Activated gamma-delta T cell treated with Interleukin-2 at 50 U/mL for 16 hours (primary cell): ENCODE results near the gene VRK3.
"Not testable (repeated sequence)": the region's sequence is repeated elsewhere in the genome, so short reads cannot be mapped to it uniquely, and the experiment has no call there.

ENCODE experiments used
- DNase-seq: peaks from one replicate; pipeline ENCODE4 v3.0.0-alpha.2; 2020

VRK3 gene, protein sequence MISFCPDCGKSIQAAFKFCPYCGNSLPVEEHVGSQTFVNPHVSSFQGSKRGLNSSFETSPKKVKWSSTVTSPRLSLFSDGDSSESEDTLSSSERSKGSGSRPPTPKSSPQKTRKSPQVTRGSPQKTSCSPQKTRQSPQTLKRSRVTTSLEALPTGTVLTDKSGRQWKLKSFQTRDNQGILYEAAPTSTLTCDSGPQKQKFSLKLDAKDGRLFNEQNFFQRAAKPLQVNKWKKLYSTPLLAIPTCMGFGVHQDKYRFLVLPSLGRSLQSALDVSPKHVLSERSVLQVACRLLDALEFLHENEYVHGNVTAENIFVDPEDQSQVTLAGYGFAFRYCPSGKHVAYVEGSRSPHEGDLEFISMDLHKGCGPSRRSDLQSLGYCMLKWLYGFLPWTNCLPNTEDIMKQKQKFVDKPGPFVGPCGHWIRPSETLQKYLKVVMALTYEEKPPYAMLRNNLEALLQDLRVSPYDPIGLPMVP

DNA sequence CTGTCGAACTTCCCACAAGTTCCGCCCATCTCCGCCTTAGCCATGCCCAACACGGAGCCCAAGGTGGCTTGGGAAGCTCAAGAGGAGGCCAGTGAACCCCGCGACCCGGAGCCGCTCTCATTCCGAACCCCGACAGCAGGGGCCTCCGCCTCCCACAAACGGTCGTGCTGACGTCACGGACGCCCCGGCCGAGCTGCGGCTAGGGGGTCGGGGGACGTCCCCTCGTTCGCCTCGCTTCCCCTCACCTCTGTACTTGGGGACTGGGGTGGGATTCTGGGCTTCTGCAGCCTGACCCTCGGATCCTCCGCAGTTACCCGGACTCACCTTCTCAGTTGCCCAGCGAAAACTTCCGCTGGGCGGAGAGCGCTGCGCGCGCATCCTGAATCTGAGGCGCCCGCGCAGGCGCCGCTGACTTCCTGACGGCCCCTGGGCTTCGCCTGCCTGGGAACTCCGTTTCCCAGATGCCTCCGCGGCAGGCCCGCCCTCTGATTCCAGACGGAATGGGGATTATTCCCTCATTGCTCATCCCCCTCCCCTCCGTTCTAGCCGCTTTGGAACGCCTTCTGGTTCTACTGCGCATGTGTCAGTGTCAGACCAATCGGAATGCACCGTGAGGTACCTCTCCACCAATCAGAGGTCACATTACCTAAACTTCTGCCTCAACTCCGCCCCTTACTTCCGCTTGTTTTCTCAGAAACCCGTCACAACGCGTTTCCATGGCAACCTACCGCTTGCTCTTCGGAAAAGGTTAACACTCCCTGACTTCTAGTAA, at the start of gene VRK3:
Gene VRK3 (minus strand): TSS at position 351 of the 772 bp plus-strand sequence. CDS start 9,210 bp downstream, outside the sequence.
- DNase-seq = peak; percentile 97

DNA sequence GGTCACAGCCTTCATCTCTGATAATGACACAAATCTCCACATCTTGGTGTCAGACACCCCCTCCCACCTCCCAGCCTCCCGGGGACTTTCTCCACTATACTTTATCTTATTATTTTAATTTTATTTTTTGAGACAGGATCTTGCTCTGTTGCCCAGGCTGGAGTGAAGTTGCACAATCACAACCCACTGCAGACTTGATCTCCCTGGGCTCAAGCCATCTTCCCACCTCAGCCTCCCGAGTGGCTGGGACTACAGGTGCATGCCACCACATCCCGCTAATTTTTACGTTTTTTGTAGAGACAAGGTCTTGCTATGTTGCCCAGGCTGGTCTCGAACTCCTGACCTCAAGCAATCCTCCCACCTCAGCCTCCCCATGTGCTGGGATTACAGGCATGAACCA, 43.2 kb upstream of the VRK3 start:
- not testable (repeated sequence) for DNase-seq

DNA sequence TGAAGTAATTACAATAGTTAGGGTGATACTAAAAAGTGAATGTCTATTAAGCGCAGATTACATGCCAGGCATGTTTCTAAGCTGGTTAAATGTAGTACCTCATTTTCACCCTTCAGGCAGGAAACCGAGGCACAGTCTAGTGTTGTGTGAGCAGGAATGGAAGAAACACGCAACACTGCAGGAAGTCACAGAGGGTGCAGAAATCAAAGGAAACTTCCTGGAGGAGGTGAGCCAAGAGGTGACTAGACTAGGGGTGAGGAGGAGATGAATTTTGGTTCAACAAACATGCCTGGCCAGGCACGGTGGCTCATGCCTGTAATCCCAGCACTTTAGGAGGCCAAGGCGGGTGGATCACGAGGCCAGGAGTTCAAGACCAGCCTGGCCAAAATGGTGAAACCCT, 42.4 kb upstream of the VRK3 start:
- DNase-seq = no peak

DNA sequence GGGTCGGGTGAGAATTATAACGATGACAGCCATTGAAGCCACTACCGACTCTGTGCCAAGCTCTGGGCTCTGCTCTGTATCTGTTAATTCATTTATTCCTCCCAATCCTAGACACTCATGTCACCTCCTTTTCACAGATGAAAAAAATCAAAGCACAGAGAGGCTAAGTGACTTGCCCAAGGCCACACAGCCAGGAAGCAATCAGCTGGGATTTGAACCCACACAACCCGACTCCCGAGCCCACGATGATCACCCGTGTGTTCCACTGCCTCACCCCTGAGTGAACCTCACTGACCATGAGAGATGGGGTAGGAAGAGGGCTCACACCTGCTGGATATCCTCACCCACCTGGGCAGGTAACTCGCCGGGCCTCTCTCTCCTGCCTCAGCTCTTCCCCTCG, 40.8 kb upstream of the VRK3 start:
- DNase-seq = no peak

DNA sequence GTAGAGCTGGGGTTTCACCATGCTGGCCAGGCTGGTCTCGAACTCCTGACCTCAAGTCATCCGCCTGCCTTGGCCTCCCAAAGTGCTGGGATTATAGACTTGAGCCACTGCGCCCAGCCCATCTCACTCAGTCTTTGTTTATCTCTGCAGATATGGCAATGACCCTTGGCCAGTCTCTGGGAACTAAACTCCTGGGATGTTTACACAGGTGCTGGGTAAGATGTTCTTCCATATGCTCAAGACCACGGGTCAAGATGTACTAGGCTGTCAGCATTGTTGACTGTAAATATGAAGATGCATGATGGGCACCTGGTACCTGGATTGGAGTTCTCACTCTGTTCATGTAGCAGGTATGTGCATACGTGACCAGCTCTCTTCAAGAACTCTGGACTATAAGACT, 36.5 kb upstream of the VRK3 start:
- DNase-seq = no peak

DNA sequence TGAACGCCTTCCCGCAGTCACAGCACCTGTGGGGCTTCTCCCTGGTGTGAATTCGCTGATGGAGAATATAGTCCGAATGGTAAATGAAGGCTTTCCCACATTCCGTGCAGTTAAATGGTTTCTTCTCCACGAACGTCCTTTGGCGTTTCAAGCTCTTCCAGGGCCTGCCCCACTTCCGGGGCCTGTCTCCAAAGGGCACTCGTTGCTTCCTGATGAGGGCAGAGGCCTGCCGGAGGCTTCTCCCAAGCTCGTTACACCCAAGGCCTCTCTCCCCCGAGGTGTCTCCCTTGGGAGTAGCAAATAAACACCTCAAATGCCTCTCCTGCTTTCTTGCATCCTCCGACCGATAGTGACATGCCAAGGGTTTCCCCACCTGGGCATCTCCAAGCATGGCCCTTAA, 34.9 kb upstream of the VRK3 start:
- no peak for DNase-seq

DNA sequence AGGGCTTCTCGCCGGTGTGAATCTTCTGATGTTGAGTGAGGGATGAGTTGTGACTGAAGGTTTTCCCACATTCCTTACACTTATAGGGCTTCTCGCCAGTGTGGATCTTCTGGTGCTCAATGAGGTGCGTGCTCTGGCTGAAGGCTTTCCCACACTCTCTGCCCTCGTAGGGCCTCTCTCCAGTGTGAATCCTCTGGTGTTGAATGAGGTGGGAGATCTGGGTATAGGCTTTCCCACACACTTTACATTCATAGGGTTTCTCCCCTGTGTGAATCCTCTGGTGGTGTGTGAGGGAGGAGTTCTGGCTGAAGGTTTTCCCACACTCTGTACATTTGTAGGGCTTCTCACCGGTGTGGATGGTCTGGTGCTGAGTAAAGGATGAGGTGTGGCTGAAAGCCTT, 33.9 kb upstream of the VRK3 start:
- DNase-seq = no peak

DNA sequence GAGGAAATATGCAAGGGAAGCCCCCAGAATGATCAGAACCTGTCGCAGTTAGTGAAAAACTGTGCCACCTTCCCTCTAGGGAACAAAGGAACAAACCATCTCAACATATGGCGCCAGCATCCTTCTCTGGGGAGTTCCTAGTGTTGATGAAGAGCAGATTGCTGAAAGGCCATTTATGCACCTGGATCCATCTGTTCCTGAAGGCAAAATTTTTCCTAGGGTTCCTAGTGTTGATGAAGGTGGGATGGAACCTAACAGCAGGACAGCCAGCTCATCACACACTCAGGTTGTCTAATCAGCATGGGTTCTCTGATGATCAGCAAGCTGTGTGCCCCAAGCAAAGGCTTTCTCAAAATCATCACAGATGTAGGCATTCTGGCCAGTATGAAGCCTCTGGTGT, 33.3 kb upstream of the VRK3 start:
- no peak for DNase-seq

DNA sequence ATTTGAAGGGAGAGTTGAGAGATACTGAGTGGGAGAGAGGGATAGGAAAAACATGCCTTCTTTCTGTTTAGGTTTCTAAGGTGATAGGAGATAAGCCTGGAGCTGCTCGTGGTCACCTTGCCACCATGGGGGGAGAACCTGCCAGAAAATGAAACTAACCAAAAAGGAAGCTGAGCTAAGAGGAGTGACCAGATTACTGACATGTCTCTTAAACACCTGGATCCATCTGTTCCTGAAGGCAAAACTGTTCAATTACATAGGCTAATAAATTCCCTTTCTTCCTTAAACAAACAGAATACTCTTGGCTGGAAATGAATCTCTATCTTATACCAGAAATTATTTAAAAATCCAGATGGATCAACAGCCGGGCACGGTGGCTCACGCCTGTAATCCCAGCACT, 27.9 kb upstream of the VRK3 start:
- DNase-seq = no peak

DNA sequence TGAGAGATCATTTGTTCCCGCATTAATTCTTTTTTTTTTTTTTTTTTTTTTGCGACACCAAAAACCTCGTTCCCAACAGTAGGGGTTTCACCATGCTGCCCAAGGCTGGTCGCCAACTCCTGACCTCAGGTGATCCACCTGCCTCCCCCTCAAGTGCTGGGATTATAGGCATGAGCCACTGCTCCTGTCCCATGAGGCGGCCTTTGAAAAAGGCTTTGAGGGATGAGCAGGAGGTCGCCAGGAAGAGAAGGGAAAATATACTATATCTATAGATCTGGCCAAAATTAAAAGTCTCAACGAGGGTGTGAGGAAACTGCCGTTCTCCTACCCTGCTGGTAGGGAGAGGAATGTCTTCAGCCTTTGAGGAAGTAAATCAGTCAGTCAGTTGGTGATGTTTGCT, 26.8 kb upstream of the VRK3 start:
- no peak for DNase-seq

DNA sequence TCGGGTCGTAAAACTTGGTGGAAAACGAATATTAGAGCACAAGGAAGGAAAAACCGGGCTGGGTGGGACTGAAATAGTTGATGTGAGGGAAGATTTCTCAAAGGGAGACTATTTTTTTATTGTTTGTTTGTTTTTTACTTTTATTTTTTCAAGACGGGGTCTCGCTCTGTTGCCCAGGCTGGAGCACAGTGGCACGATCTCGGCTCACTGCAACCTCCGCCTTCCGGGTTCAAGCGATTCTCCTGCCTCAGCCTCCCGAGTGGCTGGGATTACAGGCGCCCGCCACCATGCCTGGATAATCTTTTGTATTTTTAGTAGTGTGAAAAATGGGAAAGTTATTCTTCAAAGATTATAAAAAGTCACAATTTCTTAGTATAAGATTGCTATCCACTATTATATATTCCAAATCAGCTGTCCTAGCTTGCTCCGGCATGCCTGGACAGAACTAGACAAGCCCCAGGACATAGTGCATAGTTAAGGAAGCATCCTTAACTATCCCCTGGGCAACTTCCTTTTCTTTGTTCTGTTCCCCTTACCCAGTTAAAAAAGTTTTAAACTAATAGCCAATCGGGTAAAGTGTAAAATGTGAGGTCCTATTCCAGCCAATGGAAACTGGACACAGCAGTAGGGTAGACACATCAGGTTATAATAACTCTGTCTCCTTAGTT, 26.2 kb upstream of the VRK3 start:
- not testable (repeated sequence) for DNase-seq

DNA sequence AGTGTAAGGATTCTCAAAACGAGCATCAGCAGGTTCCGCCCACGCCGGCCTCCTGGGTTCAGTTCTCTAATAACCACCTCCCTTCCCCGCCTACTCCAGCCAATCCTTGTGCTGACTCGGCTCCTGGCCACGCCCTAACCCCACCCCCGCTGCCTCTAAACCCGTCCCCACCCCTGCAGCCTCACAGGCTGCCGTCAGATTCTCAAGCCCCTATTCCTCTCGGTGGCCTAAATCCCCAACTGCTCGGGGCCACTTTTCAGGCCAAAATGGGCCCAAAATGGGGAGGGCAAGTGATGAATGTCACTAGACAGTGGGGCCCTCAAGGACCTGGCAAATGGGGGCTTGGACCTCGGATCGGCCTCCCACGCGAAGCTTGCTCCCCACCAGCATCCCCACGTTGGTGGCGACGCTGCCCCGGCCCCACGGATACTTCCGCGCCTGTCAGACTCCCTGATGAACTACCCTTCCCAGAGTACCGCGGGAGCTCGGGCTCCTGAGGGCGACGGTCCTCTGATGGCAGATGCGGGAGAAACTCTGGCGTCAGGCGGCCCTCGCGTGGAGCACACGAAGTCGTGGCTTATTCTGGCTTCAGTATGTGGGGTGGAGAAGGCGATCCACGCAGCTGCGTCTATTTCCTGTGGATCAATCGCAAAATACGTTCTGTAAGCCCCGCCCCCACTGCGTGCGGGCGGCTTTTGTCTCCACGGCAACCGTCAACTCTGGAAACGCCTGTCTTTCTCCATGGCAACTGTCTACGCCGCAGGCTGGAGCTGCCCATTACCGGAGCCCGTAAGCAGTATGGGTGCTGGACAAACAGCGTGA, 25.4 kb upstream of the VRK3 start:
- DNase-seq = peak; percentile 69

DNA sequence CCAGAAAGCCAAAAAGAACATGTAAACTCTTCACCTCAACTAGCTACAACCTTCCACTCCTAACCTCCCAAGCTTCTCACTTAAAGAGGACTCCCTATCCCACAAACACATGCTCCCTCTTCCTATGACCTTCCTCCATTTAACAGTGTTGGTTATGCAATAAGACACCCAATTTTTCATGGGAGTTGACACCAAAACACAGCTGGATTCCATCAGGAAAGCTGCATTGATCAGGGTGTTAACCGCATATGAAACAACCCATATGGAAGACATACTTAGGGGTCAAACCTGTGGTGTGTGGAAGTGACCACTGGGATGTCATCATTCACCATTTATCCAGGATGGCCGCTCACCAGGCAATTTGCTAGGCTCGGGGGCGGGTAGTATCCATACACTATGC, 22.5 kb upstream of the VRK3 start:
- no peak for DNase-seq

DNA sequence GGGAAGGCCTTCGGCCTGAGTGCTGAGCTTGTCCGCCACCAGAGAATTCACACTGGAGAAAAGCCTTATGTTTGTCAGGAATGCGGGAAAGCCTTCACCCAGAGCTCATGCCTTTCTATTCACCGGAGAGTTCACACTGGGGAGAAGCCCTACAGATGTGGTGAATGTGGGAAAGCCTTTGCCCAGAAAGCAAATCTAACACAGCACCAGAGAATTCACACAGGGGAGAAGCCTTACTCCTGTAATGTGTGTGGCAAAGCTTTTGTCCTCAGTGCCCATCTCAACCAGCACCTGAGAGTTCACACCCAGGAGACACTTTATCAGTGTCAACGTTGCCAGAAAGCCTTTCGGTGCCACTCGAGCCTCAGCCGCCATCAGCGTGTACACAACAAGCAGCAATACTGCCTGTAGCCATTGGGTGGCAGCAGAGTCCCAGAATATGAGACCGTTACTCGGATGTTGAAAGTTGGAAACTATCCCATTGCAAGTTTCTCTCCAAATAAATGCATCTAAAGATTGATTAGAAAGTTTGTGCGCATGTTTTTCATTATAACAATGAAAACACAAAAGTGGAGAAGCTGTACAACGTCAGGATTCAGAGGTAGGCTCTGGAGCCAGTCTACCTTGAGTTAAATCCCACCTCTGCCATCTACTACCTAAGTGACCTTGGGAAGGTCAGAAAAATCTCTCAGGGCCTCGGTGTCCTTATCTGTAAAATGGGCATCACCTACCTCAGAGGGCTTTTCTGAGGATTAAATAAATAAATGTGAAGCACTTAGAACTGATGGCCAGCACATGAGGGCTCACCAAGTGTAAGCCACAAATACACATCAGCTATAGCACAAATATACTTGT, 21.7 kb upstream of the VRK3 start:
- peak; percentile 58 for DNase-seq

DNA sequence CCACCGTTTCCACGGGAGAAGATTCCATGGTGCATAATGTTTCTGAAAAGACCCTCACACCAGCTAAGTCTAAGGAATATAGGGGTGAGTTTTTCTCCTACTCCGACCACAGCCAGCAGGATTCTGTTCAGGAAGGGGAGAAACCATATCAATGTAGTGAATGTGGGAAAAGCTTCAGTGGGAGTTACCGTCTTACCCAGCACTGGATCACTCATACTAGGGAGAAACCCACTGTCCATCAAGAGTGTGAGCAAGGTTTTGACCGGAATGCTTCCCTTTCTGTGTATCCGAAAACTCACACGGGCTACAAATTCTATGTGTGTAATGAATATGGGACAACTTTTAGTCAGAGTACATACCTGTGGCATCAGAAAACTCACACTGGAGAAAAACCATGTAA, 19.8 kb upstream of the VRK3 start:
- no peak for DNase-seq

DNA sequence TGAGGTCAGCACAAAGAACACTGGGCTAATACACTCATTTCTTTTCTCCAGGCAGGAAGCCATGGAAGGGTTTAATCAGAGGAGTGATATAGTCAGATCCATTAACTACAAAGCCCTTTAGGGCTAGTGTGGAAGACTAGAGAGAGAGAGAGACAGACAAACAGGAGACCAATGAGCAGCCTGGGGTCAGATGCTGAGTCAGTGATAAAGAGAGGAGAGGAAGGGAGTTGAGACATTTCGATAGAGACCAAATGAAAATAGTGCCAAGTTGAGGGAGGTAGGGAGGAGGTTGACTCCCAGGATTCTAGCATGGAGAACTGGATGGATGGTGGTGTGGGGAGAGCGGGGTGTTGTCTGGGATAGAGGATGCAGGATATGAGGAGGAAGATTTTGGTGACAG, 18.8 kb upstream of the VRK3 start:
- no peak for DNase-seq

DNA sequence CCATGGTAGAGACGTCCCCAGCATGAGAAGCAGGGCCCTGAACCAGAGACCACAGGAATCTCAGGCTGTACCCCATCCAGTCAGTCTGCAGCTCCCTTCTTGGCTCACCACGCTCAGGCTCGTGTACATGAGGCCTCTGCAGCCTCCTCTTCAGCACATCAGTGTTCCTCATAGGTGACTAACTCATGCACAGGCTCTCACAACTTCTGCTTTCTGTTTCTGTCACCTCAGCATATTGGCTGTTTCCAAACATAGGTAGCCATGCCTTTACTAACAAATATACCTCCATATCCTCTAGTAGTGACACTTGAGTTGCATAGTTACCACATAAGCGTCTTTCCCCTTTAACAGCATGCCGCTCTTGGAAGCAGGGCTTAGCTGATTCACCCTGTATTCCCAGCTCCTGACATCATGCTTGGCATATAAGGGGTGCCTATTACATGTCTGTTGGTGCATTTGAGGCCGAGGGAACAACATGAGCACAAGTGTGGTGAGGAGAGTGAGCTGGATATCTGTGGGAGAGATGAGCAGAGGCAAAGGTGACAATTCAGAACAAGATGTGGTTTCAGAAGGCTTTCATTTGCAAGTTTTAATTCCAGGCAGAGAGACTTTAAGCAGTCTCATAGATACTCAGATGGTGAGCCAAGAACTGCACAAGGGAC, 17.3 kb upstream of the VRK3 start:
- DNase-seq = no peak

DNA sequence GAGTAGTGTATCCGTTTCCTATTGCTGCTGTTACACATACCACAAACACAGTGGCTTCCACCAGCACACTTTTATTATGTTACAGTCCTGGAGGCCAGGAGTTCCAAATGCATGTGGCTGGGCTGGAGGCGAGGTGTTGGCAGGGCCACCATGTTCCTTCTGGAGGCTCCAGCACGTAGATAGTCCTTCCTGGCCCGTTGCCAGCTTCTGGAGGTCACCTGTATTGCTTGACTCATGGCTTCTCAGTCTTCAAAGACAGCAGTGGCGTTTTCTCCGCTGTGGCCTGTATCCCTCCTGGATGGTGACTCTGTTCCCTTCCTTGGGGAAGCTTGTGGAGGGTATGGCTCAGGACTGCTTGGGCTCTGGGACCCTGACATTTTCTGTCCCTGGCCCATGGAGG, 15.8 kb upstream of the VRK3 start:
- DNase-seq = no peak

DNA sequence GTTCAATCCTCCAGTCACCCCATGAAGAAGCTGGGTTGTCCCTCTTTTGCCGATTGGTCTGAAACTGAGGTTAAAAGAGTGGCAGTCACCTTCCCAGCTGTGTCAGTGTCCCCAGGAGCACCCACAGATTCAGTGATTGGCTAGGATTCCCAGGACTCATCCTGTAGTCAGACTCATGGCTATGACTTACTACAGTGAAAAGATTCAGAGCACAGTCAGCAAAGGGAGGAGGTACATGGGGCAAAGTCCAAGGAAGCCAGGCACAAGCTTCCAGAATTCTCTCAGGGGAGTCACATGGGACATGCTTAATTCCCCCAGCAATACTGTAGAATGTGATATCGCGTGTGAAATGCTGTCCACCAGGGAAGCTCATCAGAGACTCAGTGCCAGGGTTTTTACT, 14.8 kb upstream of the VRK3 start:
- no peak for DNase-seq

DNA sequence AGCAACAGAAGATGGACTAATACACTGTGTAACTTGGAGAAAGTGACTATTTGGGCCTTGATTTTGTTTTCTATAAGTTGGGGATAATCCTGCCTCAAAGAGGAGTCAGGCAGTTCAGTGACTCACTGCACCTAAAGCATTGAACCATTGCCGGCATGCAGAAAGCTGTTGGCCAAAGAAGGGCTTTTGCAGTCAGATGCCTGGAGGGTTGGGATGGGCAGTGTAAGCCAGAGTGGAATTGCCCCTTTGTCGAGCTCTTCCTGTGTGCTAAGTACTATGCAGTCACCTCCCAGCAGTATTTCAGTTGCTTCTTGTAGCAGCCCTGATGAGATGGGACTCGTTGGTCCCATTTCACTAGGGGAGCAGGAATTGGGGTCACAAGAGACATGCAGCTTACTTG, 11.7 kb upstream of the VRK3 start:
- no peak for DNase-seq

DNA sequence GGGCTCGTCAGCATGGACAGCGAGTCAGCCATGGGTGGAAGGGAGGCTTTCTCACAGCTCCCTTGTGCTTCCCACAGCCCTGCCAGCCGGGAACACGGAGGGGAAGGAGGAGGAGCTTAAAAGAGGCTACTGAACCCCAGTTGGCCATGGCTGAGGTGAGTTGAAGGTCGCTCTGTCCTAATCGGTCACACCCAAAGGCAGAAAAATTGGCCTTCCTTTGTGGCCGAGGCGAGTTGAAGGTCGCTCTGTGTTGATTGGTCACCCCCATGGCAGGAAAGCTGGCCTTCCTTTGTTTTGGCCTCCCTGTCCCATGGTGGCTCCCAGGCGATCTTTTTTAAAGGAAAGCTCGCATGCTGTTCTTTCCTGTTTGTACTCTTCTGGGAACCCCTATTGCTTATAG, 5.8 kb upstream of the VRK3 start:
- no peak for DNase-seq
